ENCODE measurements around the gene ELOVL1.

DNA sequence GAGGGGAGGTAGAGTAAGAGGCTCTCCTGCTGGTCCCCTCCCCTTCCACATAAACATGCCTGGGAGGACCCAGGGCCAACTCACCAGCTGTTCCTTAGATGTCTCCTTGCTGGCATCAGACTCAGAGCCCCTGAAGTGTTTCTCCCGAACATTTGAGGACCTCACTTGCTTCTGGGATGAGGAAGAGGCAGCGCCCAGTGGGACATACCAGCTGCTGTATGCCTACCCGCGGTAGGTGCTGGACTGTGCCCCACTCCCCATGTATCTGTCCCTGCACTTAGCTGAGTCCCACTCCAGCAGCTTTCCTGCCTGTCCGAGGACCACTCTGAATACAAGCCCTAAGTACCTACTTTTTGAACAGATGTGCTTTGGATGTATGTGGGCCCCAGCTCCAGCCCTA, 29.8 kb downstream of the ELOVL1 start:
- TF ChIP-seq POLR2A (IDR thresholded peaks at IDR 0.05), result no peak
- TF ChIP-seq, protein P1, sequence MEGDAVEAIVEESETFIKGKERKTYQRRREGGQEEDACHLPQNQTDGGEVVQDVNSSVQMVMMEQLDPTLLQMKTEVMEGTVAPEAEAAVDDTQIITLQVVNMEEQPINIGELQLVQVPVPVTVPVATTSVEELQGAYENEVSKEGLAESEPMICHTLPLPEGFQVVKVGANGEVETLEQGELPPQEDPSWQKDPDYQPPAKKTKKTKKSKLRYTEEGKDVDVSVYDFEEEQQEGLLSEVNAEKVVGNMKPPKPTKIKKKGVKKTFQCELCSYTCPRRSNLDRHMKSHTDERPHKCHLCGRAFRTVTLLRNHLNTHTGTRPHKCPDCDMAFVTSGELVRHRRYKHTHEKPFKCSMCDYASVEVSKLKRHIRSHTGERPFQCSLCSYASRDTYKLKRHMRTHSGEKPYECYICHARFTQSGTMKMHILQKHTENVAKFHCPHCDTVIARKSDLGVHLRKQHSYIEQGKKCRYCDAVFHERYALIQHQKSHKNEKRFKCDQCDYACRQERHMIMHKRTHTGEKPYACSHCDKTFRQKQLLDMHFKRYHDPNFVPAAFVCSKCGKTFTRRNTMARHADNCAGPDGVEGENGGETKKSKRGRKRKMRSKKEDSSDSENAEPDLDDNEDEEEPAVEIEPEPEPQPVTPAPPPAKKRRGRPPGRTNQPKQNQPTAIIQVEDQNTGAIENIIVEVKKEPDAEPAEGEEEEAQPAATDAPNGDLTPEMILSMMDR (IDR thresholded peaks at IDR 0.05), result no peak
- TF ChIP-seq EP300 (IDR thresholded peaks at IDR 0.05), result no peak
- no peak for TF ChIP-seq POLR2AphosphoS5 (IDR thresholded peaks at IDR 0.05)

Data from gastroesophageal sphincter (tissue), 3 donors.